B cell (primary cell): Measurements from ENCODE around the gene DNAJC4. TPM values are rescaled to one million over a fixed set of nuclear protein-coding genes. Genes with fewer than 3 reads are reported as not detected.

Source experiments
- ATAC-seq: fragments of 200-7000 bp; cut with Tn5 transposase; one replicate; pipeline ENCODE4 v1.10.0; 2021; ENCODE audit warnings: low read depth, mild to moderate bottlenecking, moderate number of reproducible peaks, moderate library complexity
- CTCF ChIA-PET: fragments of 350-600 bp; sonication (Branson Sonifier 250); formaldehyde crosslinking; loops from one replicate; lab custom pipeline; 2021; ENCODE audit warnings: antibody characterized with exemption, inconsistent platforms; lab: Charles Lee
- POLR2A ChIA-PET: fragments of 350-600 bp; sonication (Branson Sonifier 250); formaldehyde crosslinking; loops from one replicate; lab custom pipeline; 2021; ENCODE audit warnings: antibody characterized with exemption; lab: Charles Lee
- DNase-seq: peaks from one replicate; pipeline ENCODE4 v3.0.0; 2013
- H2AFZ ChIP-seq: 2 replicates; pipeline ENCODE4 v1.6.1; 2012; ENCODE audit warnings: mild to moderate bottlenecking, low read depth, low read length; ENCODE audit not compliant: insufficient read depth, poor library complexity, severe bottlenecking
- H3K27ac ChIP-seq, 2 donors: 1 replicate in 1 of 2; 2 replicates in 1 of 2; pipeline ENCODE4 v1.5.1; 2012 to 2013; ENCODE audit warnings: low read length in 2 of 2, mild to moderate bottlenecking in 2 of 2, moderate library complexity in 1 of 2
- H3K27me3 ChIP-seq, 4 experiments: fragments of 200-600 bp in 1 of 4; sonication (generic) in 1 of 4; replicated peaks in 1 of 4; 1 replicate in 2 of 4; 2 replicates in 2 of 4; pipeline versions ENCODE4 v1.6.1 to v1.7.0; 2013 to 2016; ENCODE audit warnings: low read length in 3 of 4, mild to moderate bottlenecking in 2 of 4, mixed read lengths in 1 of 4, moderate library complexity in 1 of 4; ENCODE audit not compliant: insufficient read depth in 4 of 4, control insufficient read depth in 3 of 4; ENCODE audit errors: control extremely low read depth in 1 of 4
- H3K36me3 ChIP-seq, 2 experiments: replicated peaks in 1 of 2; 1 replicate in 1 of 2; 2 replicates in 1 of 2; pipeline versions ENCODE4 v1.6.1 to v1.7.1; 2013; ENCODE audit warnings: low read length in 1 of 2; ENCODE audit not compliant: insufficient read depth in 2 of 2, control insufficient read depth in 1 of 2; ENCODE audit errors: control extremely low read depth in 1 of 2, extremely low read depth in 1 of 2
- H3K4me1 ChIP-seq, 2 donors: fragments of 200-600 bp in 1 of 2; sonication (generic) in 1 of 2; 1 replicate in 1 of 2; 2 replicates in 1 of 2; pipeline versions ENCODE4 v1.5.1 to v1.6.1; 2013 to 2017; ENCODE audit warnings: low read length in 2 of 2; ENCODE audit not compliant: control insufficient read depth in 2 of 2, insufficient read depth in 2 of 2
- H3K4me2 ChIP-seq: replicated peaks from 2 replicates; pipeline ENCODE3; 2012; ENCODE audit warnings: mild to moderate bottlenecking, low read depth, low read length; ENCODE audit not compliant: poor library complexity, severe bottlenecking
- H3K4me3 ChIP-seq, 5 experiments: fragments of 200-600 bp in 1 of 5; sonication (generic) in 1 of 5; 1 replicate in 3 of 5; 2 replicates in 2 of 5; pipeline versions ENCODE4 v1.5.1 to v1.7.0; 2011 to 2016; ENCODE audit warnings: low read length in 4 of 5, mild to moderate bottlenecking in 4 of 5, low read depth in 2 of 5, control low read depth in 1 of 5, moderate library complexity in 1 of 5; ENCODE audit not compliant: insufficient read depth in 1 of 5; ENCODE audit errors: control extremely low read depth in 1 of 5, extremely low read depth in 1 of 5
- H3K79me2 ChIP-seq: fragments of 200-600 bp; sonication (generic); one replicate; pipeline ENCODE4 v1.6.0; 2016; ENCODE audit warnings: low read length; ENCODE audit not compliant: control insufficient read depth, insufficient read depth
- H3K9ac ChIP-seq: fragments of 200-600 bp; sonication (generic); 2 replicates; pipeline ENCODE4 v1.6.1; 2017; ENCODE audit warnings: mild to moderate bottlenecking, low read length, moderate library complexity
- H3K9me3 ChIP-seq, 3 donors: one replicate each; pipeline versions ENCODE4 v1.6.1 to v1.7.1; 2013; ENCODE audit warnings: low read length in 2 of 3; ENCODE audit not compliant: control insufficient read depth in 2 of 3, insufficient read depth in 1 of 3; ENCODE audit errors: control extremely low read depth in 1 of 3
- H4K20me1 ChIP-seq: 2 replicates; pipeline ENCODE4 v1.6.0; 2012; ENCODE audit warnings: mild to moderate bottlenecking, low read length; ENCODE audit not compliant: insufficient read depth, control insufficient read depth, poor library complexity, severe bottlenecking
- H3K27ac Mint-ChIP-seq: one replicate; pipeline ENCODE4 v1.8.0; 2021; ENCODE audit warnings: mixed read lengths
- H3K27me3 Mint-ChIP-seq: one replicate; pipeline ENCODE4 v1.8.0; 2021; ENCODE audit warnings: mixed read lengths
- H3K4me1 Mint-ChIP-seq: one replicate; pipeline ENCODE4 v1.8.0; 2021; ENCODE audit warnings: mixed read lengths
- H3K4me3 Mint-ChIP-seq: one replicate; pipeline ENCODE4 v1.8.0; 2021; ENCODE audit warnings: mixed read lengths
- H3K9me3 Mint-ChIP-seq: one replicate; pipeline ENCODE4 v1.8.0; 2022; ENCODE audit warnings: mixed read lengths; ENCODE audit not compliant: insufficient read depth
- CTCF ChIP-seq: fragments of 200-600 bp; IDR thresholded peaks from one replicate; pipeline ENCODE4 v1.8.0; 2022; ENCODE audit warnings: antibody characterized with exemption, mild to moderate bottlenecking
- EZH2 ChIP-seq: IDR thresholded peaks from 2 replicates; pipeline ENCODE4 v1.6.1; 2012; ENCODE audit warnings: borderline replicate concordance, low read depth, mild to moderate bottlenecking, moderate library complexity, low read length; ENCODE audit not compliant: insufficient read depth, poor library complexity, severe bottlenecking
- WGBS: methylation state at CpG from one replicate; pipeline ENCODE4 v1.1.5; 2013; ENCODE audit warnings: missing lambda C conversion rate; ENCODE audit not compliant: insufficient coverage; 5-methylcytosine and 5-hydroxymethylcytosine counted together
- intact Hi-C: fragments of 100-400 bp; cut with micrococcal nuclease; formaldehyde crosslinking; loops from one replicate; pipeline ENCODE4 v1.10.0; 2022
- polyA plus RNA-seq: library from polyadenylated mRNA; depleted of rRNA; stranded (reverse); fragments of >200 nt; gene quantifications from 2 replicates; pipeline ENCODE4 v1.2.3, GENCODE V29; 2012
- total RNA-seq, 2 donors: library from RNA; stranded (reverse); fragments of 120-200 nt in 1 of 2; gene quantifications; 1 replicate in 1 of 2; 2 replicates in 1 of 2; pipeline versions ENCODE4 v1.2.3 to v1.2.4, GENCODE V29; 2013 to 2022

The DNAJC4 gene
- total and polyA plus RNA-seq, 2 donors (not counting 1 experiment from before 2014, with no cell fraction given): 74.4 to 105 TPM

GRCh38 chr11:64239662-64240434 is 9.5 kb downstream of the DNAJC4 start:
- 69% methylated on average over 7 of the region's 11 CpGs for WGBS
- H3K79me2 ChIP-seq: peaks cover 25% of the 10 kb centered on the region
- H3K4me2 ChIP-seq: peak overlapping the region; percentile 99
- no peaks in the 10 kb centered on the region for H3K9me3 ChIP-seq
- Mint-ChIP-seq H3K27me3 (no peaks in the 10 kb centered on the region), H3K4me1 (peaks cover 63% of the 10 kb centered on the region), H3K27ac (peak overlapping the region; percentile 97), H3K9me3 (no peaks in the 10 kb centered on the region), H3K4me3 (peak overlapping the region; percentile 91)
- intact Hi-C loops: loop anchor here (1.0 to 2.0 kb wide), 3 partner anchors 14 to 53 kb away; partner anchors contain the start of genes BAD, GPR137, NUDT22 and STIP1
- peak overlapping the region; percentile 98 for H3K27ac ChIP-seq
- ATAC-seq (no peak), DNase-seq (peak; percentile 84)
- peaks cover 20% of the 10 kb centered on the region for H4K20me1 ChIP-seq
- H2AFZ ChIP-seq: peak overlapping the region; percentile 47
- TF ChIP-seq EZH2: no peak
- no peak for TF ChIP-seq CTCF
- H3K27me3 ChIP-seq: no peaks in the 10 kb centered on the region
- H3K4me1 ChIP-seq: peaks cover 29 to 62% of the 10 kb centered on the region in 2 donors
- ChIA-PET POLR2A (interaction anchor here (0.6 to 1.3 kb wide), 5 partner anchors 13 to 265 kb away, joined by 3 to 4 read pairs (median 3); partner anchors contain the start of genes COX8A, NUDT22 and TRPT1), CTCF (no interaction called here)
- peak overlapping the region; percentile 81 for H3K9ac ChIP-seq
- H3K36me3 ChIP-seq: peaks cover 0 to 38% of the 10 kb centered on the region in 2 experiments
- peak overlapping the region in 4 of 5 experiments; percentile 76 to 91 (median 83) for H3K4me3 ChIP-seq
